ENCODE data around the gene PMEPA1. TPM values are rescaled to one million over a fixed set of nuclear protein-coding genes. Genes with fewer than 3 reads are reported as not detected.

PMEPA1 gene
- total and polyA plus RNA-seq, 10 of the 15 experiments (the other 5 are each of a cell fraction or from before 2014, with no cell fraction given), result 0.02 to 0.10 (median 0.04) TPM; not detected in 3

GRCh38 chr20:57598491-57598890 is 111.3 kb downstream of the PMEPA1 start (continued):
- no peak for TF ChIP-seq ZBTB11 (CRISPR knock-in tag; IDR thresholded peaks at IDR 0.05)
- TF ChIP-seq STAT3 (IDR thresholded peaks at IDR 0.05; ENCODE audit: low read depth, low read length), result no peak
- TF ChIP-seq CUX1 (IDR thresholded peaks at IDR 0.05; ENCODE audit: insufficient replicate concordance, low read depth, low read length), result no peak
- TF ChIP-seq SUZ12 (IDR thresholded peaks at IDR 0.05; ENCODE audit: unreplicated experiment), result no peak
- TF ChIP-seq GATAD2B (conservative IDR thresholded peaks at IDR 0.05; ENCODE audit: low read depth), result no peak
- no peak for TF ChIP-seq TCF12 (IDR thresholded peaks at IDR 0.05; ENCODE audit: low read depth, low read length)
- no peak for TF ChIP-seq SMAD1 (IDR thresholded peaks at IDR 0.05; ENCODE audit: low read depth, partially characterized antibody)

Other genes starting within 250 kb of the PMEPA1 start
- gene CTCFL, start 184.9 kb downstream of the PMEPA1 start, total RNA-seq (2014; rRNA removed), result not detected in 2 replicates
- gene CTCFL, start 184.9 kb downstream of the PMEPA1 start, total RNA-seq (2014; rRNA removed; fragmentation: Illumina TruSeq; extraction: Trizol), result not detected in 2 replicates
- gene CTCFL, start 184.9 kb downstream of the PMEPA1 start, total RNA-seq (2021), result 0.08 and 0.10 TPM in 2 replicates
- 0.03 TPM in 1 of 2 replicates, not detected in the other for gene CTCFL, start 184.9 kb downstream of the PMEPA1 start, polyA plus RNA-seq (2011; rRNA removed)
- not detected in 2 replicates for gene CTCFL, start 184.9 kb downstream of the PMEPA1 start, polyA plus RNA-seq (2014; fragmentation: Illumina TruSeq; extraction: Trizol)
- under 1 TPM; 0.06 to 0.09 TPM for gene CTCFL, start 184.9 kb downstream of the PMEPA1 start, polyA plus RNA-seq (2014; fragmentation: Nextera tagmentation; extraction: Ambion mirVana)
- 0.15 TPM in 1 of 2 replicates, not detected in the other for gene CTCFL, start 184.9 kb downstream of the PMEPA1 start, polyA plus RNA-seq (2014; rRNA removed)
- under 1 TPM; 0.12 to 0.20 TPM for gene CTCFL, start 184.9 kb downstream of the PMEPA1 start, polyA plus RNA-seq (2016; fragmentation: Nextera tagmentation; extraction: Ambion mirVana)
- gene PCK1, start 148.9 kb downstream of the PMEPA1 start, total RNA-seq (2014; rRNA removed), result 0.06 and 0.11 TPM in 2 replicates
- gene PCK1, start 148.9 kb downstream of the PMEPA1 start, total RNA-seq (2014; rRNA removed; fragmentation: Illumina TruSeq; extraction: Trizol), result 0.05 TPM in 1 of 2 replicates, not detected in the other
- 0.33 and 0.56 TPM in 2 replicates for gene PCK1, start 148.9 kb downstream of the PMEPA1 start, total RNA-seq (2021)
- gene PCK1, start 148.9 kb downstream of the PMEPA1 start, polyA plus RNA-seq (2011; rRNA removed), result not detected in 2 replicates
- gene PCK1, start 148.9 kb downstream of the PMEPA1 start, polyA plus RNA-seq (2014; fragmentation: Illumina TruSeq; extraction: Trizol), result 0.09 TPM in 1 of 2 replicates, not detected in the other
- under 1 TPM in 1 of 2 experiments, not detected in 1; 0.02 TPM for gene PCK1, start 148.9 kb downstream of the PMEPA1 start, polyA plus RNA-seq (2014; fragmentation: Nextera tagmentation; extraction: Ambion mirVana)
- 0.14 TPM in 2 replicates for gene PCK1, start 148.9 kb downstream of the PMEPA1 start, polyA plus RNA-seq (2014; rRNA removed)
- gene PCK1, start 148.9 kb downstream of the PMEPA1 start, polyA plus RNA-seq (2016; fragmentation: Nextera tagmentation; extraction: Ambion mirVana), result not detected
- gene ZBP1, start 89.6 kb downstream of the PMEPA1 start, total RNA-seq (2014; rRNA removed), result 7.5 and 8.3 TPM in 2 replicates
- 4.8 TPM in 2 replicates for gene ZBP1, start 89.6 kb downstream of the PMEPA1 start, total RNA-seq (2014; rRNA removed; fragmentation: Illumina TruSeq; extraction: Trizol)
- gene ZBP1, start 89.6 kb downstream of the PMEPA1 start, total RNA-seq (2021), result 4.8 and 6.3 TPM in 2 replicates
- 5.0 and 5.4 TPM in 2 replicates for gene ZBP1, start 89.6 kb downstream of the PMEPA1 start, polyA plus RNA-seq (2011; rRNA removed)
- gene ZBP1, start 89.6 kb downstream of the PMEPA1 start, polyA plus RNA-seq (2014; fragmentation: Illumina TruSeq; extraction: Trizol), result 6.2 and 6.8 TPM in 2 replicates
- 1 to 10 TPM in 1 of 2 experiments, under 1 TPM in 1; 0.93 to 1.1 TPM for gene ZBP1, start 89.6 kb downstream of the PMEPA1 start, polyA plus RNA-seq (2014; fragmentation: Nextera tagmentation; extraction: Ambion mirVana)
- 9.3 and 10.6 TPM in 2 replicates for gene ZBP1, start 89.6 kb downstream of the PMEPA1 start, polyA plus RNA-seq (2014; rRNA removed)
- gene ZBP1, start 89.6 kb downstream of the PMEPA1 start, polyA plus RNA-seq (2016; fragmentation: Nextera tagmentation; extraction: Ambion mirVana), result 1 to 10 TPM; 2.5 to 3.0 TPM